Neural progenitor cell (in vitro differentiated cells): ENCODE measurements around the gene JADE3.

ENCODE experiments used
- EZH2 ChIP-seq: fragments of 200-600 bp; sonication (generic); IDR thresholded peaks from 2 replicates; pipeline ENCODE4 v1.6.1; 2017; ENCODE audit warnings: antibody characterized with exemption, mild to moderate bottlenecking, moderate library complexity
- TF ChIP-seq, protein P1 (sequence below): fragments of 200-600 bp; sonication (generic); IDR thresholded peaks from 2 replicates; pipeline ENCODE4 v1.5.1; 2017; ENCODE audit warnings: antibody characterized with exemption, mild to moderate bottlenecking

DNA sequence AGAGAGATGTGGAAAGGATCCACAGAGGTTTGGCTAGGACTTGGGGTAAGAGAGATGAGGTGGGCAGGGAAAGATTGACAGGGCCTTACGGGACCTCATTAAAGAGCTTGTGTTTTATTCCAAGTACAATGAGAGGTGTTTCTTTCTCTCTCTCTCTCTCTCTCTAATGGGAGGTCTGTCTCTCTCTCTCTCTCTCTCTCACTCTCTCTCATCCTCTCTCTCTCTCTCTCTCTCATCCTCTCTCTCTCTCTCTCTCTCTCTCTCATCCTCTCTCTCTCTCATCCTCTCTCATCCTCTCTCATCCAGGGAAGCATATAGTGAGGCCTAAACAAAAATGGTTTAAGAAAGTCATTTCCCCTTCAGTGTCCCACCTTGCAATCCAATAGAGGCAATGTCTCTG, 5.4 kb downstream of the JADE3 start:
- TF ChIP-seq, protein P1, sequence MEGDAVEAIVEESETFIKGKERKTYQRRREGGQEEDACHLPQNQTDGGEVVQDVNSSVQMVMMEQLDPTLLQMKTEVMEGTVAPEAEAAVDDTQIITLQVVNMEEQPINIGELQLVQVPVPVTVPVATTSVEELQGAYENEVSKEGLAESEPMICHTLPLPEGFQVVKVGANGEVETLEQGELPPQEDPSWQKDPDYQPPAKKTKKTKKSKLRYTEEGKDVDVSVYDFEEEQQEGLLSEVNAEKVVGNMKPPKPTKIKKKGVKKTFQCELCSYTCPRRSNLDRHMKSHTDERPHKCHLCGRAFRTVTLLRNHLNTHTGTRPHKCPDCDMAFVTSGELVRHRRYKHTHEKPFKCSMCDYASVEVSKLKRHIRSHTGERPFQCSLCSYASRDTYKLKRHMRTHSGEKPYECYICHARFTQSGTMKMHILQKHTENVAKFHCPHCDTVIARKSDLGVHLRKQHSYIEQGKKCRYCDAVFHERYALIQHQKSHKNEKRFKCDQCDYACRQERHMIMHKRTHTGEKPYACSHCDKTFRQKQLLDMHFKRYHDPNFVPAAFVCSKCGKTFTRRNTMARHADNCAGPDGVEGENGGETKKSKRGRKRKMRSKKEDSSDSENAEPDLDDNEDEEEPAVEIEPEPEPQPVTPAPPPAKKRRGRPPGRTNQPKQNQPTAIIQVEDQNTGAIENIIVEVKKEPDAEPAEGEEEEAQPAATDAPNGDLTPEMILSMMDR = no peak
- no peak for TF ChIP-seq EZH2
